K562 (cell line): ENCODE results near the gene FHIT. TPM values are rescaled to one million over a fixed set of nuclear protein-coding genes. Genes with fewer than 3 reads are reported as not detected.

ENCODE experiments used
- ATAC-seq: fragments of 200-7000 bp; cut with Tn5 transposase; 3 replicates; pipeline ENCODE4 v1.9.1; 2020; ENCODE audit warnings: moderate library complexity
- BruUV-seq: library from RNA; stranded (reverse); fragments of 400-500 nt; replicated peaks from 2 replicates; lab custom pipeline; 2021; lab: Mats Ljungman, UMichigan
- CTCF ChIA-PET: fragments of 300-600 bp; formaldehyde crosslinking; extraction: SDS; loops from one replicate; lab custom pipeline; 2021; ENCODE audit warnings: low intra/inter-chr PET ratio; lab: Yijun Ruan, JAX
- POLR2A ChIA-PET: fragments of 300-600, 350-650 bp; sonication (Branson Sonifier 250); formaldehyde crosslinking; extraction: SDS; loops from one replicate; lab custom pipeline; 2021; ENCODE audit warnings: antibody characterized with exemption, inconsistent platforms; lab: Yijun Ruan, JAX
- DNase-seq, 4 experiments: peaks; one replicate each; pipeline versions ENCODE4 v3.0.0 to v3.0.0-alpha.2; 2011 to 2018; ENCODE audit warnings: low spot score in 3 of 4, mixed read lengths in 3 of 4; ENCODE audit errors: extremely low read depth in 1 of 4
- FAIRE-seq: peaks from 2 replicates; lab custom pipeline; 2011; peaks lifted over from hg19 to GRCh38; lab: Jason Lieb, UNC
- H2AFZ ChIP-seq: 2 replicates; pipeline ENCODE4 v1.6.0; 2011; ENCODE audit warnings: low read depth, low read length, control low read depth, inconsistent platforms
- H3K27ac ChIP-seq: fragments of 200-600 bp; 3 replicates; pipeline ENCODE4 v1.8.0; 2011; ENCODE audit warnings: low read depth, mild to moderate bottlenecking, control low read depth, inconsistent platforms, low read length, moderate library complexity, mixed read lengths; ENCODE audit errors: extremely low read depth
- H3K27me3 ChIP-seq, 2 experiments: fragments of 300-600 bp in 1 of 2; 2 replicates in 1 of 2; 3 replicates in 1 of 2; pipeline versions ENCODE4 v1.6.0 to v1.8.0; 2011; ENCODE audit warnings: inconsistent platforms in 2 of 2, low read length in 2 of 2, mild to moderate bottlenecking in 1 of 2, mixed read lengths in 1 of 2, moderate library complexity in 1 of 2; ENCODE audit not compliant: control insufficient read depth in 2 of 2, insufficient read depth in 2 of 2
- H3K36me3 ChIP-seq: fragments of 300-600 bp; 3 replicates; pipeline ENCODE4 v1.8.0; 2011; ENCODE audit warnings: mild to moderate bottlenecking, low read length, inconsistent platforms; ENCODE audit not compliant: control insufficient read depth, insufficient read depth
- H3K4me1 ChIP-seq, 2 experiments: fragments of 200-600 bp in 1 of 2; replicated peaks in 1 of 2; 2 replicates in 1 of 2; 3 replicates in 1 of 2; pipeline versions ENCODE4 v1.5.1 to v1.8.0; 2011; ENCODE audit warnings: inconsistent platforms in 2 of 2, low read length in 2 of 2, mild to moderate bottlenecking in 1 of 2, mixed read lengths in 1 of 2, moderate library complexity in 1 of 2; ENCODE audit not compliant: control insufficient read depth in 2 of 2, insufficient read depth in 2 of 2
- H3K4me2 ChIP-seq: 2 replicates; pipeline ENCODE4 v1.6.1; 2011; ENCODE audit warnings: low read length, control low read depth, inconsistent platforms, mixed read lengths; ENCODE audit not compliant: insufficient read depth
- H3K4me3 ChIP-seq: fragments of 200-600 bp; sonication (generic), shearing (Covaris generic); 2 replicates; pipeline ENCODE4 v1.5.1; 2016; ENCODE audit warnings: control low read depth, inconsistent platforms
- H3K79me2 ChIP-seq: fragments of 200-600 bp; 3 replicates; pipeline ENCODE4 v1.8.0; 2011; ENCODE audit warnings: low read length, inconsistent platforms; ENCODE audit not compliant: control insufficient read depth, insufficient read depth
- H3K9ac ChIP-seq, 2 experiments: 2 replicates each; pipeline versions ENCODE4 v1.6.0 to v1.6.1; 2011; ENCODE audit warnings: low read depth in 2 of 2, low read length in 2 of 2, control low read depth in 1 of 2, inconsistent platforms in 1 of 2, mild to moderate bottlenecking in 1 of 2, mixed read lengths in 1 of 2; ENCODE audit not compliant: insufficient read depth in 1 of 2
- H3K9me1 ChIP-seq: one replicate; pipeline ENCODE4 v1.6.0; 2011; ENCODE audit warnings: inconsistent platforms, mild to moderate bottlenecking, low read length, moderate library complexity; ENCODE audit not compliant: control insufficient read depth, insufficient read depth
- H3K9me3 ChIP-seq: replicated peaks from 2 replicates; pipeline ENCODE4 v1.5.1; 2011; ENCODE audit warnings: low read depth, low read length, inconsistent platforms; ENCODE audit not compliant: control insufficient read depth, insufficient read depth
- H4K20me1 ChIP-seq: replicated peaks from 2 replicates; pipeline ENCODE4 v1.6.1; 2011; ENCODE audit warnings: low read length, inconsistent platforms, mixed read lengths; ENCODE audit not compliant: control insufficient read depth, insufficient read depth
- ARHGAP35 ChIP-seq: fragments of 450-650 bp; IDR thresholded peaks from 2 replicates; pipeline ENCODE4 v1.6.1; 2018; ENCODE audit not compliant: partially characterized antibody
- CREB3L1 ChIP-seq: fragments of 450-650 bp; IDR thresholded peaks from 2 replicates; pipeline ENCODE4 v1.6.1; 2014; ENCODE audit warnings: low read depth, mild to moderate bottlenecking, moderate library complexity, borderline replicate concordance
- E4F1 ChIP-seq: fragments of 250-450 bp; sonication (Bioruptor Pico); IDR thresholded peaks from 2 replicates; pipeline ENCODE4 v1.5.0; 2021; ENCODE audit warnings: mild to moderate bottlenecking, borderline replicate concordance
- GTF3C2 ChIP-seq: IDR thresholded peaks from 3 replicates; pipeline ENCODE4 v1.6.1; 2011; ENCODE audit warnings: borderline replicate concordance, mild to moderate bottlenecking, moderate library complexity; ENCODE audit not compliant: insufficient read length; ENCODE audit errors: extremely low read depth
- ILF3 ChIP-seq: fragments of 450-650 bp; IDR thresholded peaks from 2 replicates; pipeline ENCODE4 v1.6.1; 2018; ENCODE audit warnings: antibody characterized with exemption, mild to moderate bottlenecking, moderate library complexity, borderline replicate concordance
- KLF16 ChIP-seq: IDR thresholded peaks from 2 replicates; pipeline ENCODE4 v1.6.1; 2016; ENCODE audit warnings: antibody characterized with exemption
- MTA2 ChIP-seq: fragments of 450-650 bp; IDR thresholded peaks from 2 replicates; pipeline ENCODE4 v1.6.1; 2016; ENCODE audit warnings: low read depth
- SMAD3 ChIP-seq: fragments of 450-650 bp; formaldehyde crosslinking; conservative IDR thresholded peaks from 2 replicates; pipeline ENCODE4 v1.4.0; 2020; ENCODE audit warnings: mild to moderate bottlenecking
- ZBTB5 ChIP-seq: fragments of 450-650 bp; IDR thresholded peaks from 2 replicates; pipeline ENCODE4 v1.6.1; 2017; ENCODE audit warnings: antibody characterized with exemption
- ZNF398 ChIP-seq: fragments of 250-450 bp; sonication (Bioruptor Pico); IDR thresholded peaks from 2 replicates; pipeline ENCODE4 v1.8.0; 2021; ENCODE audit warnings: moderate library complexity, mild to moderate bottlenecking, inconsistent platforms
- ZNF77 ChIP-seq: fragments of 250-450 bp; sonication (Bioruptor Pico); IDR thresholded peaks from 2 replicates; pipeline ENCODE4 v1.5.0; 2020
- WGBS: fragments of 100-300 bp; shearing (Covaris generic); methylation state at CpG from one replicate; pipeline ENCODE4 v1.1.6; 2016; ENCODE audit warnings: low coverage, mixed read lengths; ENCODE audit not compliant: insufficient coverage; ENCODE audit errors: missing lambda C conversion rate; 5-methylcytosine and 5-hydroxymethylcytosine counted together
- in situ Hi-C: fragments of 300-500 bp; cut with MboI; formaldehyde crosslinking; loops from 4 replicates; pipeline ENCODE4 v1.15.0; 2018; ENCODE audit warnings: inconsistent platforms, mixed read lengths
- intact Hi-C: fragments of 100-400 bp; cut with micrococcal nuclease; formaldehyde crosslinking; loops from 2 replicates; pipeline ENCODE4 v1.14.2; 2022
- polyA plus RNA-seq, 8 experiments: library from polyadenylated mRNA; depleted of rRNA in 4 of 8; stranded (reverse) in 5 of 8; unstranded in 3 of 8; fragments of >200 nt; fragmentation: Nextera tagmentation in 2 of 8; fragmentation: Illumina TruSeq in 1 of 8; extraction: Ambion mirVana in 2 of 8; extraction: Trizol in 1 of 8; gene quantifications; 2 replicates each; pipeline versions ENCODE4 v1.2.1 to v1.2.3, GENCODE V29; 2011 to 2014; ENCODE audit warnings: inconsistent platforms in 1 of 8, missing spikeins in 1 of 8
- total RNA-seq, 7 experiments: library from RNA; depleted of rRNA in 6 of 7; stranded (reverse); fragments of >200 nt in 6 of 7; fragmentation: Illumina TruSeq in 2 of 7; extraction: Trizol in 2 of 7; gene quantifications; 2 replicates each; pipeline versions ENCODE4 v1.2.1 to v1.2.3, GENCODE V29; 2011 to 2021; ENCODE audit warnings: low replicate concordance in 1 of 7

The FHIT gene
- total and polyA plus RNA-seq, 9 of the 15 experiments (the other 6 are each of a cell fraction or from before 2014, with no cell fraction given) = 1.7 to 9.1 (median 4.3) TPM

- Histone ChIP-seq H3K4me1 (no peaks in the 10 kb centered on the region), H3K9me3 (no peaks in the 10 kb centered on the region), H3K9ac (no peak overlapping the region), H3K36me3 (no peaks in the 10 kb centered on the region), H3K9me1 (no peaks in the 10 kb centered on the region), H3K27ac (no peak overlapping the region), H3K27me3 (no peaks in the 10 kb centered on the region), H2AFZ (no peak overlapping the region)
- 0% methylated on average over 2 of the region's 2 CpGs for WGBS
- intact Hi-C loops = no loop called here
- in situ Hi-C loops = no loop called here
- DNase-seq = no peak
- TF ChIP-seq ZNF398 (no peak), ZBTB5 (no peak), E4F1 (CRISPR knock-in tag) (no peak), KLF16 (no peak), MTA2 (no peak), SMAD3 (no peak), ARHGAP35 (no peak), GTF3C2 (no peak), ZNF77 (no peak), ILF3 (no peak), CREB3L1 (no peak)
- TF ChIP-seq, all 486 proteins: peak for 0
- no peak overlapping the region for H3K4me3 ChIP-seq
- ChIA-PET CTCF (no interaction called here), POLR2A (no interaction called here)
- H3K4me2 ChIP-seq = no peak overlapping the region
- no peaks in the 10 kb centered on the region for H4K20me1 ChIP-seq
- ATAC-seq (no peak), FAIRE-seq (no peak)
- no TSS peak for BruUV-seq
- no peaks in the 10 kb centered on the region for H3K79me2 ChIP-seq
Measured at GRCh38 chr3:60847791-60848190, 403.5 kb downstream of the FHIT start.
